ENCODE results near the gene TGM3. TPM values are rescaled to one million over a fixed set of nuclear protein-coding genes. Genes with fewer than 3 reads are reported as not detected.

Gene TGM3
- polyA plus RNA-seq, 3 donors = not detected

- no peaks in the 10 kb centered on the region for H3K27me3 ChIP-seq (ENCODE audit: control insufficient read depth in 2 of 2, insufficient read depth in 2 of 2, low read length in 2 of 2)
- WGBS (ENCODE audit: insufficient coverage) = 81% methylated on average over 7 of the region's 7 CpGs
- peaks cover 1 to 3% of the 10 kb centered on the region in 2 donors for H3K36me3 Mint-ChIP-seq
Observed at GRCh38 chr20:2304180-2304579, 8.4 kb downstream of the TGM3 start.

GRCh38 chr20:2305029-2305428 lies 9.2 kb downstream of the TGM3 start:
- Histone ChIP-seq H3K27me3 (ENCODE audit: control insufficient read depth in 2 of 2, insufficient read depth in 2 of 2, low read length in 2 of 2) (no peaks in the 10 kb centered on the region), H3K36me3 (replicated peaks in 1 of 2; ENCODE audit: control insufficient read depth in 1 of 2, insufficient read depth in 2 of 2, low read length in 2 of 2) (no peaks in the 10 kb centered on the region), H3K4me2 (replicated peaks; ENCODE audit: extremely low read depth, low read length, poor library complexity, severe bottlenecking) (no peak overlapping the region), H3K4me3 (replicated peaks in 1 of 3; ENCODE audit: low read depth in 2 of 3, low read length in 3 of 3) (no peak overlapping the region), H3K9ac (ENCODE audit: insufficient read depth, low read length, poor library complexity, severe bottlenecking) (no peak overlapping the region), H3K9me3 (replicated peaks in 1 of 2; ENCODE audit: control insufficient read depth in 1 of 2, insufficient read depth in 1 of 2, low read length in 2 of 2) (no peaks in the 10 kb centered on the region), H4K20me1 (ENCODE audit: insufficient read depth, low read length) (no peaks in the 10 kb centered on the region), H3K79me2 (ENCODE audit: insufficient read depth, low read length) (no peaks in the 10 kb centered on the region), H3K4me1 (ENCODE audit: control insufficient read depth in 1 of 2, insufficient read depth in 2 of 2, low read length in 2 of 2) (peaks cover 35 to 39% of the 10 kb centered on the region in 2 donors), H2AFZ (ENCODE audit: insufficient read depth, low read depth, low read length, poor library complexity, severe bottlenecking) (no peak overlapping the region), H3K27ac (ENCODE audit: low read depth in 1 of 2, low read length in 2 of 2) (no peak overlapping the region)
- Mint-ChIP-seq H3K9me3 (no peaks in the 10 kb centered on the region), H3K36me3 (no peaks in the 10 kb centered on the region), H3K27me3 (ENCODE audit: low read depth in 3 of 3) (peaks cover 2 to 4% (median 3%) of the 10 kb centered on the region in 3 donors), H3K4me1 (peaks cover 41% of the 10 kb centered on the region), H3K4me3 (no peak overlapping the region), H3K27ac (no peak overlapping the region)
- intact Hi-C loops (cut with micrococcal nuclease) = loop anchor here in 1 of 2 donors (5.0 kb wide), 1 partner anchor 42 kb away; no protein-coding TSS in a partner anchor
- 0% methylated on average over 1 of the region's 2 CpGs for WGBS (ENCODE audit: insufficient coverage)
- peak in 2 of 3 donors; percentile 37 to 90 for DNase-seq
- TF ChIP-seq CTCF (IDR thresholded peaks at IDR 0.05) = no peak

More at GRCh38 chr20:2304180-2304579, 8.4 kb downstream of the TGM3 start:
- peaks cover 35 to 39% of the 10 kb centered on the region in 2 donors for H3K4me1 ChIP-seq (ENCODE audit: control insufficient read depth in 1 of 2, insufficient read depth in 2 of 2, low read length in 2 of 2)
- H3K9ac ChIP-seq (ENCODE audit: insufficient read depth, low read length, poor library complexity, severe bottlenecking) = no peak overlapping the region
- peaks cover 41% of the 10 kb centered on the region for H3K4me1 Mint-ChIP-seq
- no peak overlapping the region for H3K27ac ChIP-seq (ENCODE audit: low read depth in 1 of 2, low read length in 2 of 2)
- no peak overlapping the region for H3K4me3 ChIP-seq (replicated peaks in 1 of 3; ENCODE audit: low read depth in 2 of 3, low read length in 3 of 3)
- TF ChIP-seq CTCF (IDR thresholded peaks at IDR 0.05) = no peak
- no peaks in the 10 kb centered on the region for H4K20me1 ChIP-seq (ENCODE audit: insufficient read depth, low read length)
- peaks cover 2 to 4% (median 3%) of the 10 kb centered on the region in 3 donors for H3K27me3 Mint-ChIP-seq (ENCODE audit: low read depth in 3 of 3)
- DNase-seq = no peak
- H3K36me3 ChIP-seq (replicated peaks in 1 of 2; ENCODE audit: control insufficient read depth in 1 of 2, insufficient read depth in 2 of 2, low read length in 2 of 2) = no peaks in the 10 kb centered on the region
- H3K27ac Mint-ChIP-seq = peak overlapping the region in 1 of 7 donors; percentile 23
- peaks cover 0 to 2% (median 0%) of the 10 kb centered on the region in 7 donors for H3K9me3 Mint-ChIP-seq
- H3K79me2 ChIP-seq (ENCODE audit: insufficient read depth, low read length) = no peaks in the 10 kb centered on the region
- H3K9me3 ChIP-seq (replicated peaks in 1 of 2; ENCODE audit: control insufficient read depth in 1 of 2, insufficient read depth in 1 of 2, low read length in 2 of 2) = no peaks in the 10 kb centered on the region
- intact Hi-C loops (cut with micrococcal nuclease) = loop anchor here in 1 of 2 donors (5.0 kb wide), 1 partner anchor 43 kb away; no protein-coding TSS in a partner anchor
- no peak overlapping the region for H3K4me2 ChIP-seq (replicated peaks; ENCODE audit: extremely low read depth, low read length, poor library complexity, severe bottlenecking)
- H3K4me3 Mint-ChIP-seq = peak overlapping the region in 1 of 2 donors; percentile 26
- no peak overlapping the region for H2AFZ ChIP-seq (ENCODE audit: insufficient read depth, low read depth, low read length, poor library complexity, severe bottlenecking)

Data from CD14-positive monocyte (primary cell).